OCI-LY7 (cell line): ENCODE results near the gene LRRC9. TPM values are rescaled to one million over a fixed set of nuclear protein-coding genes. Genes with fewer than 3 reads are reported as not detected.

Experiments used
- BruUV-seq: library from RNA; stranded (reverse); fragments of 400-500 nt; replicated peaks from 2 replicates; lab custom pipeline; 2021; lab: Mats Ljungman, UMichigan
- CTCF ChIA-PET: fragments of 300-600 bp; sonication (Branson Sonifier 250); formaldehyde crosslinking; loops from one replicate; lab custom pipeline; 2022; ENCODE audit warnings: antibody characterized with exemption; ENCODE audit not compliant: unreplicated experiment; lab: Charles Lee
- POLR2A ChIA-PET: fragments of 300-600 bp; sonication (Branson Sonifier 250); formaldehyde crosslinking; loops from one replicate; lab custom pipeline; 2022; ENCODE audit warnings: antibody characterized with exemption; lab: Charles Lee
- DNase-seq: peaks from one replicate; pipeline ENCODE4 v3.0.0-alpha.2; 2015; ENCODE audit warnings: low spot score
- H2AFZ ChIP-seq: fragments of 200-600 bp; sonication (generic), shearing (Covaris generic); 2 replicates; pipeline ENCODE4 v1.6.1; 2014; ENCODE audit warnings: mild to moderate bottlenecking, antibody characterized with exemption, low read length, moderate library complexity
- H3K27ac ChIP-seq: fragments of 200-600 bp; sonication (generic); 2 replicates; pipeline ENCODE4 v1.5.1; 2014; ENCODE audit warnings: mixed run types, low read depth, mild to moderate bottlenecking, moderate library complexity, low read length, inconsistent platforms; ENCODE audit not compliant: poor library complexity, severe bottlenecking
- H3K36me3 ChIP-seq: fragments of 200-600 bp; sonication (generic); 2 replicates; pipeline ENCODE4 v1.6.1; 2014; ENCODE audit warnings: mild to moderate bottlenecking, antibody characterized with exemption, low read length, moderate library complexity, mixed read lengths; ENCODE audit not compliant: insufficient read depth
- H3K4me1 ChIP-seq: fragments of 200-600 bp; sonication (generic); 2 replicates; pipeline ENCODE4 v1.5.1; 2014; ENCODE audit warnings: mild to moderate bottlenecking, low read length; ENCODE audit not compliant: insufficient read depth, poor library complexity, severe bottlenecking
- H3K4me2 ChIP-seq: fragments of 200-600 bp; sonication (generic); 2 replicates; pipeline ENCODE4 v1.6.1; 2014; ENCODE audit warnings: mild to moderate bottlenecking, low read length
- H3K4me3 ChIP-seq: fragments of 200-600 bp; sonication (generic); 2 replicates; pipeline ENCODE4 v1.5.1; 2014; ENCODE audit warnings: mild to moderate bottlenecking, low read depth, low read length; ENCODE audit not compliant: poor library complexity, severe bottlenecking
- H3K79me2 ChIP-seq: fragments of 200-600 bp; sonication (generic); 2 replicates; pipeline ENCODE4 v1.6.1; 2016; ENCODE audit warnings: low read depth, mild to moderate bottlenecking, low read length, moderate library complexity, mixed read lengths; ENCODE audit not compliant: insufficient read depth
- H3K9me2 ChIP-seq: fragments of 200-600 bp; sonication (generic); 2 replicates; pipeline ENCODE4 v1.6.1; 2016; ENCODE audit warnings: mild to moderate bottlenecking, low read length, mixed read lengths; ENCODE audit not compliant: insufficient read depth
- H3K9me3 ChIP-seq: fragments of 200-600 bp; sonication (generic); 2 replicates; pipeline ENCODE4 v1.6.1; 2014; ENCODE audit warnings: mild to moderate bottlenecking, mixed run types, low read length, mixed read lengths
- H4K20me1 ChIP-seq: fragments of 200-600 bp; sonication (generic); 2 replicates; pipeline ENCODE4 v1.6.1; 2014; ENCODE audit warnings: mild to moderate bottlenecking, antibody characterized with exemption, low read length, moderate library complexity, mixed read lengths; ENCODE audit not compliant: insufficient read depth
- CTCF ChIP-seq: fragments of 200-600 bp; sonication (generic); conservative IDR thresholded peaks from 2 replicates; pipeline ENCODE4 v1.5.1; 2014; ENCODE audit warnings: mild to moderate bottlenecking, antibody characterized with exemption, low read length, moderate library complexity, mixed read lengths
- EZH2phosphoT487 ChIP-seq: fragments of 200-600 bp; sonication (generic); IDR thresholded peaks from 2 replicates; pipeline ENCODE4 v1.6.1; 2018; ENCODE audit warnings: low read depth, borderline replicate concordance, mild to moderate bottlenecking, mixed run types, antibody characterized with exemption, low read length, moderate library complexity, mixed read lengths
- intact Hi-C: fragments of 100-400 bp; cut with micrococcal nuclease; formaldehyde crosslinking; loops from one replicate; pipeline ENCODE4 v1.10.0; 2022; ENCODE audit not compliant: unreplicated experiment
- total RNA-seq, 2 experiments: library from RNA; depleted of rRNA in 1 of 2; stranded (reverse); fragments of >200 nt in 1 of 2; shearing (Covaris generic) in 1 of 2; gene quantifications; 2 replicates each; pipeline ENCODE4 v1.2.3, GENCODE V29; 2014 to 2022

The LRRC9 gene
- total RNA-seq, 2 experiments from 2014 or later, result 0.65 TPM; not detected in 1

- Histone ChIP-seq H4K20me1 (no peaks in the 10 kb centered on the region), H3K27ac (no peak overlapping the region), H3K4me1 (no peaks in the 10 kb centered on the region), H3K4me2 (no peak overlapping the region), H3K79me2 (no peaks in the 10 kb centered on the region), H3K36me3 (no peaks in the 10 kb centered on the region), H3K9me3 (no peaks in the 10 kb centered on the region), H3K9me2 (no peaks in the 10 kb centered on the region), H3K4me3 (no peak overlapping the region), H2AFZ (no peak overlapping the region)
- intact Hi-C loops, result no loop called here
- TF ChIP-seq CTCF (no peak), EZH2phosphoT487 (no peak)
- no TSS peak for BruUV-seq
- POLR2A ChIA-PET, result no interaction called here
- CTCF ChIA-PET, result no interaction called here
- DNase-seq, result no peak
Observed at GRCh38 chr14:59925797-59926196, 5.9 kb downstream of the LRRC9 start.

GRCh38 chr14:59926534-59926933 is 6.6 kb downstream of the LRRC9 start:
- no peak overlapping the region for H2AFZ ChIP-seq
- CTCF ChIA-PET, result no interaction called here
- H3K36me3 ChIP-seq, result no peaks in the 10 kb centered on the region
- H3K9me2 ChIP-seq, result no peaks in the 10 kb centered on the region
- no TSS peak for BruUV-seq
- H3K4me2 ChIP-seq, result no peak overlapping the region
- intact Hi-C loops, result no loop called here
- POLR2A ChIA-PET, result interaction anchor here (0.8 kb wide), 1 partner anchor 8 kb away, joined by 3 read pairs; no protein-coding TSS in a partner anchor
- H3K27ac ChIP-seq, result no peak overlapping the region
- TF ChIP-seq CTCF, result no peak
- no peaks in the 10 kb centered on the region for H4K20me1 ChIP-seq
- H3K4me3 ChIP-seq, result no peak overlapping the region
- H3K79me2 ChIP-seq, result no peaks in the 10 kb centered on the region
- DNase-seq, result no peak
- no peaks in the 10 kb centered on the region for H3K9me3 ChIP-seq
- no peaks in the 10 kb centered on the region for H3K4me1 ChIP-seq

GRCh38 chr14:59931237-59931636 is 11.3 kb downstream of the LRRC9 start:
- H2AFZ ChIP-seq, result no peak overlapping the region
- H3K4me1 ChIP-seq, result no peaks in the 10 kb centered on the region
- H3K4me2 ChIP-seq, result no peak overlapping the region
- H3K4me3 ChIP-seq, result no peak overlapping the region
- H3K9me2 ChIP-seq, result no peaks in the 10 kb centered on the region
- H3K36me3 ChIP-seq, result no peaks in the 10 kb centered on the region
- intact Hi-C loops, result no loop called here
- no peaks in the 10 kb centered on the region for H4K20me1 ChIP-seq
- no peak overlapping the region for H3K27ac ChIP-seq
- ChIA-PET POLR2A (no interaction called here), CTCF (no interaction called here)
- no peak for DNase-seq
- no peaks in the 10 kb centered on the region for H3K79me2 ChIP-seq
- no peaks in the 10 kb centered on the region for H3K9me3 ChIP-seq
- TF ChIP-seq CTCF (no peak), EZH2phosphoT487 (no peak)
- BruUV-seq, result no TSS peak
